GM12891 (cell line): ENCODE results near the gene OXT.
A peak's percentile ranks its signal among the peaks of the same experiment; 100 is the strongest.

Experiments
- DNase-seq: peaks from one replicate; pipeline ENCODE4 v3.0.0; 2011; ENCODE audit warnings: low spot score; ENCODE audit not compliant: insufficient read length
- FAIRE-seq: peaks from 2 replicates; lab custom pipeline; 2011; peaks lifted over from hg19 to GRCh38; lab: Jason Lieb, UNC
- PAX5 ChIP-seq: IDR thresholded peaks from 2 replicates; pipeline ENCODE4 v1.6.1; 2011; ENCODE audit warnings: low read length, moderate library complexity, mild to moderate bottlenecking; ENCODE audit not compliant: insufficient read depth, severe bottlenecking
- POLR2A ChIP-seq: IDR thresholded peaks from 2 replicates; pipeline ENCODE4 v1.6.1; 2011; ENCODE audit warnings: low read depth, low read length, control low read depth
- POLR2AphosphoS5 ChIP-seq: IDR thresholded peaks from 2 replicates; pipeline ENCODE4 v1.6.1; 2011; ENCODE audit warnings: low read depth, low read length, control low read depth
- POU2F2 ChIP-seq: IDR thresholded peaks from 2 replicates; pipeline ENCODE4 v1.6.1; 2011; ENCODE audit warnings: low read depth, mild to moderate bottlenecking, control low read depth, low read length, moderate library complexity
- SPI1 ChIP-seq: IDR thresholded peaks from 2 replicates; pipeline ENCODE4 v1.6.1; 2011; ENCODE audit warnings: low read depth, low read length, control low read depth
- TAF1 ChIP-seq: IDR thresholded peaks from 2 replicates; pipeline ENCODE4 v1.6.1; 2011; ENCODE audit warnings: low read depth, low read length, control low read depth

OXT gene

DNA sequence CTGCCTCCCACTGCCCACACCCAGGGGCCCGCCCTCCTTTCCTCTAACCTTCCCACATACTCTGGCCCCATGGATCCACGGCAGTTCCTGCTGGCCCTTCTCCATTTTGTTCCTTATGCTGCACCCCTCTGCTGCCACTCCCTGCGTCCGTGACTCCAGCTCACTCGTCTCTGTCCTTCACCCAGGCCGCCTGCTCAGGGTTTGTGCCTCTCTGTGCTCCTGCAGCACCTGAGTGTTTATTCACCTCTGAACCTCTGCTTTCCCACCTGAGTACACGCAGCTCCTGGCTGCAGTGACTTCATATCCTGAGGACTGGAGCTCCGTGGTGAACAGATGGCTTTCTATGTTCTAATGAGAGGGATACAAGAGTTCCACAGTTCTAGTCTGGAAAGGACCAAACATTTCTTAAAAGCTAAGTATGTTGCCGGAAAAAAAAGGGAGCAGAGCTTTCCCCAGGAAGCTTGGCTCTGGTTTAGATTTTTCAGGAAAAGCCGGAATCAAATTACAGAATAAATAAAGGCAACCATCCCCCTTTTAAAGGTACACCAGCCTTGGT is 29.5 kb upstream of the OXT start:
- TF ChIP-seq POLR2A (no peak), PAX5 (no peak), POLR2AphosphoS5 (no peak), POU2F2 (no peak), TAF1 (no peak), SPI1 (no peak)
- FAIRE-seq = no peak
- DNase-seq = no peak

DNA sequence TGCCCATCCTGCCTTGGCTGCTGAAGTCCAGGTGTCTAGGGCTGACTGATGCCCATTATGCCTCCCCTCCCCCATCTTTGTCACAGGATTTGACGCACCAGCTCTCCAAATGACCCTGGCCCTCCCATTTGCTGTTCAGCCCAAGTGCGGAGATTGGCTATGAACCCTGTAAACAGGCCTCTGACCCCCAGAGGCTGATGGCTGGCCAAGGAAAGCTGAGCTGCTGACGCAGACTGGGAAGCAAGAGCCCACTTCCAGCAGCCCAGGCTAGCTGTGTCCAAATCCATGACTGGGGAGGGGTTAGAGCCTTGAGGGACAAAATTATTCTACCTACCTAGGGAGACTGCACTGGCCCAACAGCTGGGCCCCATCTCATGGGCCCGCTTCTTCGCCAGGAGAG is 28.8 kb upstream of the OXT start:
- FAIRE-seq = no peak
- TF ChIP-seq TAF1 (no peak), POLR2AphosphoS5 (no peak)
- DNase-seq = no peak

DNA sequence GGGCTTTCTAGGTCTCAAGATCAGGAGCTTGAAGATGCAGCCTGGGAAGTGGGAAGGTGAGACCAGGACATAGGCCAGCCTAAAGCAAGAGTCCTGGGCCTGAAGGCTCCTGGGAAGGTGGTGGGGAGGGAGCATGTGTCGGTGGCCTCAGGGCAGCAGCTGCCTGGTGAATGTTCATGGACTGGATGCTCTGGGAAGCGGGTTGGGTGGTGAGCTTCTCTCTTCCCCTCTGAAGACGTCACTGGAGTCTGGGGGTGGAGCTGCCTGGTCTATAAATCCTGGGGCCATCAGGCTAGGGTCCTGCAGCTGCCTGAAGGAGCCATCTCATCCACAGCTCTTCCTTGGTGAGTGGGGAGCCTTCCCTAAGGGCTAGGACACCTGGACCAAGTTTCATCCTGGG is 28.1 kb upstream of the OXT start, which contains the start of gene GNRH2:
Gene GNRH2 (plus strand): TSS at position 301 of the 400 bp plus-strand sequence. CDS start 793 bp downstream, outside the sequence.
- TF ChIP-seq POLR2AphosphoS5 = no peak
- TF ChIP-seq TAF1 = no peak
- TF ChIP-seq SPI1 = no peak
- no peak for TF ChIP-seq POLR2A
- TF ChIP-seq POU2F2 = no peak
- TF ChIP-seq PAX5 = no peak
- FAIRE-seq (no peak), DNase-seq (no peak)

DNA sequence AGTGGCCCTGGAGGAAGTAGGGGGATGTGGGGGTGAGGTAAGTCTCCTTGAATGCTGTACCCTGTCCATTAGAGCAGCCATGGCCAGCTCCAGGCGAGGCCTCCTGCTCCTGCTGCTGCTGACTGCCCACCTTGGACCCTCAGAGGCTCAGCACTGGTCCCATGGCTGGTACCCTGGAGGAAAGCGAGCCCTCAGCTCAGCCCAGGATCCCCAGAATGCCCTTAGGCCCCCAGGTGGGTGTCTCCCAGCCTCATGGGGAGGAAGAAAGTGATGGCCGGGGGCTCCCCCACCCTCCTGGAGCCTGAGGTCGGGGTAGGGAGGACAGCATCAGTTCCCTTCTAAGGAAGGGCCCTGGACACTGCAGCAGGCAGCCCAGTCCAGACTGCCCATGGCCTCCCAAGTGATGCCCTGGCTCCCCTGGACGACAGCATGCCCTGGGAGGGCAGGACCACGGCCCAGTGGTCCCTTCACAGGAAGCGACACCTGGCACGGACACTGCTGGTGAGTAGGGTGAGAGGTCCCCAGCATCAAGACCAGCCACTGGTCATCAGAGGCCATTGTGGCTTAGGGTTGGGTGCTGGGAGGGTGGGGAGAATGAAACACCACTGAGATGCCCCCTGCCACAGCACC is 27.0 kb upstream of the OXT start:
- DNase-seq (no peak), FAIRE-seq (no peak)
- TF ChIP-seq POLR2AphosphoS5 (no peak), SPI1 (no peak), POU2F2 (no peak)

DNA sequence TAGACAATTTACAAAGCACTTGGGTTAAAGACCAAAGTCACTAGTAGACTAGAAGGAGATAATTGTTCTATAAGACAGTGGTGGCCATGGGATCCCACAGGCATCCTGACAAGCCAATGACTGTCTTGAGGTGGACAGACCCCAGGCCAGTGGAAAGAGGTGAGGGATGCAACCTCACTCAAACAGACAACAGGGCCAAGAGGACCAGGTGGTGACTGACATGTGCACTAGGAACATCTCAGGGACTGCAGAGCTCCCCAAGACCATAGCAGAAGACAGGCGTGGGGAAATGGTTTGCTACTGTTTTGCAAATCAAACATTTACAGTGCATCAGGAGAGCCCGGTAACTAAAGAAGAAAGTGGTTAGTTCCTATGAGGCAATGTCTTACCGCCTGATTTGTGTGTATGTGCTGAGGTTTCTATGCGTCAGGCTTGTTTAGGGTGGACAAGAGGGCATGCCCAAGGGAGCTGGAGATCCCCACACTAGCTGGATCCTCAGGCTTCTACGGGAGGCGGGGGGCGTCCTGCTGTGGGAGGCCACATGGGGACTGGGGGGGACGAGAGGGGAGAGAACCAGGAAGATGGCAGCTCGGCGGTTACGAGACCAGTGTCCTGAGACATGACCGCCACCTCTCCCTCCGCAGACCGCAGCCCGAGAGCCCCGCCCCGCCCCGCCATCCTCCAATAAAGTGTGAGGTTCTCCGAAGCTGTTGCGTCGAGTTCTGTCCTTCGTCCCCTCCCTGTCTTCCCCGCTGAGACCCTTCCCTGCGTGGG is 26.2 kb upstream of the OXT start:
- FAIRE-seq = no peak
- no peak for TF ChIP-seq PAX5
- TF ChIP-seq TAF1 = no peak
- TF ChIP-seq POLR2AphosphoS5 = no peak
- no peak for TF ChIP-seq SPI1
- TF ChIP-seq POLR2A = peak; percentile 25; the same call in 1 of the 2 replicates
- DNase-seq = peak; percentile 66

DNA sequence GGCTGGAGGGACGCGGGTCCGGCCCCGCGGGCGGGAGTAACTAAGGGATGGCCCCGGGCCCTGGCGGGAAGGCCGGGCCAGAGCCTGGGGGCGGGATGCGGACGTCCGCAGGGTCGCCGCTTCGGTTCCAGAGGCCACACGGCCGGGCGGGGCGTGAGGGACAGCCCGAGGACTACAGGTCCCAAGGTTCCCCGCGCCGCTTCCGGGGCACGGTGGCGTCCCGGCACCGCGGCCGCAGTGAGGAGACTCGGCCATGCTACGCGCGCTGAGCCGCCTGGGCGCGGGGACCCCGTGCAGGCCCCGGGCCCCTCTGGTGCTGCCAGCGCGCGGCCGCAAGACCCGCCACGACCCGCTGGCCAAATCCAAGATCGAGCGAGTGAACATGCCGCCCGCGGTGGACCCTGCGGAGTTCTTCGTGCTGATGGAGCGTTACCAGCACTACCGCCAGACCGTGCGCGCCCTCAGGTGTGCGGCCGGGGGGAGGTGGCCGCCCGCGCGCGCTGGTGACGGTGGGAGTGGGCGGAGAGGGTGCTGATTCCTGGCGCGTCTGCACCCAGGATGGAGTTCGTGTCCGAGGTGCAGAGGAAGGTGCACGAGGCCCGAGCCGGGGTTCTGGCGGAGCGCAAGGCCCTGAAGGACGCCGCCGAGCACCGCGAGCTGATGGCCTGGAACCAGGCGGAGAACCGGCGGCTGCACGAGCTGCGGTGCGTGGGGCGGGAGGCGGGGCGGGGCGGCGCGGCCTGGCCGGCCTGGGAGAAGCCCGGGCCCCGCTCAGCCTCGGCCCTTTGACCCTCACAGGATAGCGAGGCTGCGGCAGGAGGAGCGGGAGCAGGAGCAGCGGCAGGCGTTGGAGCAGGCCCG is 25.4 kb upstream of the OXT start, which contains the start of gene MRPS26:
Gene MRPS26 (plus strand): TSS at position 237 of the 861 bp plus-strand sequence. CDS start 17 bp downstream, at position 254.
- DNase-seq = peak; percentile 96
- peak; percentile 95 for FAIRE-seq
- TF ChIP-seq SPI1 = no peak
- TF ChIP-seq POLR2AphosphoS5 = no peak
- TF ChIP-seq PAX5 = no peak
- no peak for TF ChIP-seq TAF1
- TF ChIP-seq POLR2A = no peak
- TF ChIP-seq POU2F2 = no peak

DNA sequence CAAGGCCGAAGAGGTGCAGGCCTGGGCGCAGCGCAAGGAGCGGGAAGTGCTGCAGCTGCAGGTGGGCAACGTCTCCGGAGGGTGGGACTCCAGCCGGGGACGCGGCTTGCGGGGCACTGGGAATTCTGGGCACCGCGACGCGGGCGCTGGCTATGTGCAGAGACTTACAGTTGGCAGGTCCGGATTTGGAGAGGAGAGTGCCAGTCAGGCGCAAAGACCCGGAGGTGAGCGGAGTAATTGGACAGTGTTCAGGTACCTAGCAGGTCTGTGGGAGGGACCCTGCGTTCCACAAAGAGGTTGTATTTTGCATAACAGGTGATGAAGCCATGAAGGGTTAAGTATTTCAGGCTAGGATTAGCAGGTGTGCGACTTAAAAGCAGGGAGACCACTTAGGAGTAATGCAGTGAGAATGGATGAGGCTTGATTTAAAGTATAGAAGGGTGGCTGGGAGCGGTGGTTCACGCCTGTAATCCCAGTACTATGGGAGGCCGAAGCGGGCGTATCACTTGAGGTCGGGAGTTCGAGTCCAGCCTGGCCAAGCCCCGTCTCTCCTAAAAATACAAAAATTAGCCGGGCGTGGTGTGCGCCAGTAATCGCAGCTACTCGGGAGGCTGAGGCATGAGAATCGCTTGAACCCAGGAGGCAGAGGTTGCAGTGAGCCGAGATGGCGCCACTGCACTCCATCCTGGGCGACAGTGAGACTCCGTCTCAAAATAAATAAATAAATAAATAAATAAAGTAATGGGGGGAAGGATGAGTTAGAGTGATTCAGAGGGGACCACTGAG is 24.6 kb upstream of the OXT start:
- FAIRE-seq (no peak), DNase-seq (peak; percentile 45)
- TF ChIP-seq SPI1 = no peak

DNA sequence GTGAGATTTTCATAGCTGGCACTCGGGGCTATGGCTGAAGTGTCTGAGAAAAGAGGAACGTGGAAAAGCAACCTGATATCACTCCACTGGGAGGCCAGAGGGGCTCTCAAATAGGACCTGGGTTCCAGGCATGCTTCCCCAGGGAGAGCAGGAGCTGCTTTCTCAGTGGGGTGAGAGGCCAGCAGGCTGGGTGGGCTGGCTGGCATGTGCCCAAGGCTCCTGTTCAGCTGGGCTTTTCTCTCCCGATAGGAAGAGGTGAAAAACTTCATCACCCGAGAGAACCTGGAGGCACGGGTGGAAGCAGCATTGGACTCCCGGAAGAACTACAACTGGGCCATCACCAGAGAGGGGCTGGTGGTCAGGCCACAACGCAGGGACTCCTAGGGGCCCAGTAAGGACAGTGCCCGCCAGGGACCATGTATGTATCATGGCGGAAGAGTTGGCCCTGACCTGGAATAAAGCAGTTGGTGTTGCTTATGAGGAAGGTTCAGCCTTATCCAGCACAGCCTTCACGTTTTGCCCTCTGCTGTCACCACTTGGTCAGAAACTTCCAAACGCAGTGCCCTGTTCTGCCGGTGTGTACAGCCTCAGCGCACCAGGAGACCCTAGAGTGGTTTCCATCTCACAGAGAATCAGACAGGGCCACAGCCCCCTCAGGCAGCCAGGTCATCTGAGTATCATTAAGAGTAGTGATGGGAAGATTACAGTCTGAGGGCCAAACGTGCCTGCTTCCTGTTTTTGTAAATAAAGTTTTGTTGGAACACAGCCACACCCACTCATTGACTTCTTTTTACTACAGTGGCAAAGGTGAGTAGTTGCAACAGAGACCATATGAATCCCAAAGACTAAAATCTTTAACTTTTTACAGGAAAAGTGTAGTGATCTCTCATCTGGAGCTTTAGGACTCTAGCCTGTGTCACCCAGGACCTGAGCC is 23.7 kb upstream of the OXT start:
- FAIRE-seq (no peak), DNase-seq (no peak)
- TF ChIP-seq POU2F2 (no peak), POLR2A (no peak), POLR2AphosphoS5 (no peak), PAX5 (no peak), TAF1 (no peak)
